ENCODE data around the gene RPS21. TPM values are rescaled to one million over a fixed set of nuclear protein-coding genes. Genes with fewer than 3 reads are reported as not detected.

The RPS21 gene
- total and polyA plus RNA-seq, 11 donors: 434 to 3,051 (median 712) TPM

DNA sequence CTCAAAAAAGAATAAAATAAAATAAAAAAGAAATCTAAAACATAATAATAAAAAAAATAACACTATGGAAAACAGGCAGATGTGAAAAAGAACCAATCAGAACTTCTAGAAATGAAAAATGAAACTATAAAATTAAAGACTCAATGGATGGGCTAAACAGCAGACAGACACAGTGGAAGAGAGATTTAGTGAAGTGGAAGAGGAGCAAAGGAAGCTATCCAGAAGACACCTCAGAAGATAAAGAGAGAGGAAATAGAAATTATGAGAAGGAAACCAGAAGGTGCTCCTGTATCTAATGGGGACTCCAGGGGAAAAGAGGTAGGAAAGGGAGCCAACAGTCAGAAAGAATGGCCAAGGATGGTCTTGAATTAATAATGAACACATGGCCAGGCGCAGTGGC lies 38.3 kb upstream of the RPS21 start:
- intact Hi-C loops (cut with DNase I): loop anchor here in 2 of 10 donors (5.0 kb wide), 3 partner anchors 34 to 39 kb away; partner anchors contain the start of gene RPS21 (in 1 of the 2)
- Histone ChIP-seq H3K9me3 (peaks cover 0 to 11% (median 0%) of the 10 kb centered on the region in 12 donors), H3K27ac (peak overlapping the region in 1 of 12 donors; percentile 4), H3K27me3 (no peaks in the 10 kb centered on the region), H3K4me1 (peaks cover 0 to 17% (median 8%) of the 10 kb centered on the region in 12 donors), H3K36me3 (peaks cover 0 to 80% (median 59%) of the 10 kb centered on the region in 9 donors), H3K4me3 (no peak overlapping the region)
- 64 to 100% (median 96%) methylated on average over 1 of the region's 1 CpG for WGBS, 4 donors
- ATAC-seq (no peak), DNase-seq (no peak)
- TF ChIP-seq, protein P1, sequence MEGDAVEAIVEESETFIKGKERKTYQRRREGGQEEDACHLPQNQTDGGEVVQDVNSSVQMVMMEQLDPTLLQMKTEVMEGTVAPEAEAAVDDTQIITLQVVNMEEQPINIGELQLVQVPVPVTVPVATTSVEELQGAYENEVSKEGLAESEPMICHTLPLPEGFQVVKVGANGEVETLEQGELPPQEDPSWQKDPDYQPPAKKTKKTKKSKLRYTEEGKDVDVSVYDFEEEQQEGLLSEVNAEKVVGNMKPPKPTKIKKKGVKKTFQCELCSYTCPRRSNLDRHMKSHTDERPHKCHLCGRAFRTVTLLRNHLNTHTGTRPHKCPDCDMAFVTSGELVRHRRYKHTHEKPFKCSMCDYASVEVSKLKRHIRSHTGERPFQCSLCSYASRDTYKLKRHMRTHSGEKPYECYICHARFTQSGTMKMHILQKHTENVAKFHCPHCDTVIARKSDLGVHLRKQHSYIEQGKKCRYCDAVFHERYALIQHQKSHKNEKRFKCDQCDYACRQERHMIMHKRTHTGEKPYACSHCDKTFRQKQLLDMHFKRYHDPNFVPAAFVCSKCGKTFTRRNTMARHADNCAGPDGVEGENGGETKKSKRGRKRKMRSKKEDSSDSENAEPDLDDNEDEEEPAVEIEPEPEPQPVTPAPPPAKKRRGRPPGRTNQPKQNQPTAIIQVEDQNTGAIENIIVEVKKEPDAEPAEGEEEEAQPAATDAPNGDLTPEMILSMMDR (IDR thresholded peaks at IDR 0.05): no peak
- TF ChIP-seq POLR2A (IDR thresholded peaks at IDR 0.05): no peak

DNA sequence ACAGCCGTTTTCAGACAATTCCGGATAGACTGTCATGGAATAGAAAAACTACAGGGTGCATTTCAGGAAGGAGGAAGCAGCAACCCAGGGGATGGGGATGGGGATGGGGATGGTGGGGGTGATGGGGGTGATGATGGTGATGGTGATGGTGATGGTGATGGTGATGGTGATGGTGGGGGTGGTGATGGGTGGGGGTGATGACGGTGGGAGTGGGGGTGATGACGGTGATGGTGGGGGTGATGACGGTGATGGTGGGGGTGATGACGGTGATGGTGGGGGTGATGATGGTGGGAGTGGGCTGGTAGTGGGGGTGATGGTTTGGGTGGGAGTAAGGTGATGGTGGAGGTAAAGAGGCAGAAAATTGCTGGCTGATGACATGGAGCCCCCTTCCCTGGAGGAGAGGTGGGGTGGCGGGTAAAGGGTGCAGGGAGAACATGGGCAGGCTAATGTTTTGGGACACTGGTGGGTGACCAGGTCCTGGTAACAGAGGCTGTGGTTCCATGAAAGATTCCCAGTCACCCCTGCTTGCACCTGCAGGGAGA lies 37.3 kb upstream of the RPS21 start:
- DNase-seq: peak in 1 of 5 donors; percentile 2
- H3K9me3 ChIP-seq: peaks cover 0 to 11% (median 0%) of the 10 kb centered on the region in 12 donors
- WGBS, 4 donors: 83 to 91% (median 85%) methylated on average over 7 of the region's 7 CpGs
- intact Hi-C loops (cut with DNase I): loop anchor here in 6 of 10 donors (5.0 to 10.0 kb wide), 6 partner anchors 33 to 47 kb away; partner anchors contain the start of genes ADRM1 (in 2 of the 6) and RPS21 (in 1 of the 6)
- no peak for ATAC-seq
- H3K27me3 ChIP-seq: no peaks in the 10 kb centered on the region
- H3K36me3 ChIP-seq: peaks cover 0 to 70% (median 50%) of the 10 kb centered on the region in 9 donors
- no peak overlapping the region for H3K4me3 ChIP-seq
- H3K27ac ChIP-seq: peak overlapping the region in 1 of 12 donors; percentile 92
- TF ChIP-seq POLR2A (IDR thresholded peaks at IDR 0.05): no peak
- TF ChIP-seq, protein P1 (IDR thresholded peaks at IDR 0.05): no peak
- H3K4me1 ChIP-seq: peaks cover 6 to 27% (median 17%) of the 10 kb centered on the region in 12 donors

GRCh38 chr20:62350098-62350628 lies 36.7 kb upstream of the RPS21 start:
- ATAC-seq: no peak
- WGBS, 4 donors: 63 to 83% (median 72%) methylated on average over 12 to 16 of the region's 16 CpGs
- Histone ChIP-seq H3K9me3 (peaks cover 0 to 11% (median 0%) of the 10 kb centered on the region in 12 donors), H3K36me3 (peaks cover 0 to 64% (median 45%) of the 10 kb centered on the region in 9 donors), H3K4me1 (peaks cover 12 to 32% (median 22%) of the 10 kb centered on the region in 12 donors), H3K27me3 (no peaks in the 10 kb centered on the region), H3K4me3 (no peak overlapping the region), H3K27ac (peak overlapping the region in 1 of 12 donors; percentile 92)
- intact Hi-C loops (cut with DNase I): loop anchor here in 4 of 10 donors (5.0 to 10.0 kb wide), 4 partner anchors 38 to 48 kb away; partner anchors contain the start of gene ADRM1 (in 2 of the 4)
- DNase-seq: peak in 3 of 5 donors; percentile 22 to 56 (median 22)
- TF ChIP-seq, protein P1 (IDR thresholded peaks at IDR 0.05): no peak
- TF ChIP-seq POLR2A (IDR thresholded peaks at IDR 0.05): no peak

Data from heart left ventricle (tissue), 16 donors.